AG09319 (cell line): ENCODE data around the gene HADHA.

ENCODE experiments used
- DNase-seq: peaks from one replicate; pipeline ENCODE4 v3.0.0-alpha.2; 2010; ENCODE audit warnings: low read depth; ENCODE audit errors: extremely low read depth
- CTCF ChIP-seq: IDR thresholded peaks from 2 replicates; pipeline ENCODE4 v1.5.1; 2011; ENCODE audit warnings: low read depth, mild to moderate bottlenecking, inconsistent platforms, low read length, moderate library complexity

The HADHA gene

GRCh38 chr2:26244309-26245230 is at the start of gene HADHA, which contains the start of gene HADHB:
Gene HADHA, minus strand, starts transcription at chr2:26244632. Its CDS starts 36 bp downstream, at chr2:26244596.
Gene HADHB, plus strand, starts transcription at chr2:26244939. Its CDS starts 9,316 bp downstream, at chr2:26254255.
- TF ChIP-seq CTCF = peak; percentile 26
- peak; percentile 78 for DNase-seq

GRCh38 chr2:26292646-26293045 is 48.2 kb upstream of the HADHA start:
- no peak for TF ChIP-seq CTCF

GRCh38 chr2:26290001-26290400 is 45.6 kb upstream of the HADHA start:
- TF ChIP-seq CTCF = no peak
- DNase-seq = no peak

More at GRCh38 chr2:26292646-26293045, 48.2 kb upstream of the HADHA start:
- no peak for DNase-seq

GRCh38 chr2:26285931-26286330 is 41.5 kb upstream of the HADHA start:
- no peak for TF ChIP-seq CTCF
- no peak for DNase-seq

GRCh38 chr2:26284132-26284531 is 39.7 kb upstream of the HADHA start:
- no peak for TF ChIP-seq CTCF
- DNase-seq = no peak

- DNase-seq = no peak
- no peak for TF ChIP-seq CTCF
These were observed 39.2 kb upstream of the HADHA start for GRCh38 chr2:26283606-26284005.

- no peak for DNase-seq
- TF ChIP-seq CTCF = no peak
These were observed 36.8 kb upstream of the HADHA start for GRCh38 chr2:26281226-26281625.
